ENCODE results near the gene KIF5B. TPM values are rescaled to one million over a fixed set of nuclear protein-coding genes. Genes with fewer than 3 reads are reported as not detected.
"Not testable (repeated sequence)": the region's sequence is repeated elsewhere in the genome, so short reads cannot be mapped to it uniquely, and the experiment has no call there.

Gene KIF5B
- polyA plus RNA-seq, 1 experiment = 28.8 TPM

DNA sequence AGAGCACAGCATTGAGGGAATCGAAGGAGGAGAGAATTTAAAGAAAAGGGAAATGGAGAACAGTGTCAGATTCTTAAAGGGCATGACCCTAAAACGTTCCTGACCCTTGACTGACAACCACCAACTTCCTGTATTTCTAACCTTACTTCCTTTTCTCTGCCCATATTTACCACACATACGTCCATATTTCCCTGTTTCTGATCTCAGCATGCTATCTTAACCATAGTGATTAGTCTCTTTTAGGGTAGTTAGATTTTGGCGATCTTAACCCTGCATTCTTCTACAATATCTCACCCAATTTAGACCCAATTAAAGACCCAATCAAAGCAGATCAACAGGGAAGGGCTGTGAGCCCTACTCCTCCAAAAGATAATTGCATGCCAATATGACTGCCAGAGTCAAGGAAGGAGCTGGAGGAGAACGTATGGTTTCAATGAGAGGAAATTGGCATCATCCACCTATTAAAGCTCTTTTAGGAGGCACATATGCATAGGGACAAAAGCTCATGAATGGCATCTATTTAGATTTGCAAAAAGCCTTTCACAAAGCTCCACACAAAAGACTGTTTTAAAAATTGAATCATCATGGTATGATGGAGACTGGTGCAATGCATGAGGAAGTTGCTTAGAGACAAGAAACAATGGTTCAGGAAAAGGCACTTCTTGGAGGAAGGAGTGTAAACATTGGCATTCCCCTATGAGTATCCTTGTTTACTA lies 78.6 kb downstream of the KIF5B start:
- TF ChIP-seq, protein P1, sequence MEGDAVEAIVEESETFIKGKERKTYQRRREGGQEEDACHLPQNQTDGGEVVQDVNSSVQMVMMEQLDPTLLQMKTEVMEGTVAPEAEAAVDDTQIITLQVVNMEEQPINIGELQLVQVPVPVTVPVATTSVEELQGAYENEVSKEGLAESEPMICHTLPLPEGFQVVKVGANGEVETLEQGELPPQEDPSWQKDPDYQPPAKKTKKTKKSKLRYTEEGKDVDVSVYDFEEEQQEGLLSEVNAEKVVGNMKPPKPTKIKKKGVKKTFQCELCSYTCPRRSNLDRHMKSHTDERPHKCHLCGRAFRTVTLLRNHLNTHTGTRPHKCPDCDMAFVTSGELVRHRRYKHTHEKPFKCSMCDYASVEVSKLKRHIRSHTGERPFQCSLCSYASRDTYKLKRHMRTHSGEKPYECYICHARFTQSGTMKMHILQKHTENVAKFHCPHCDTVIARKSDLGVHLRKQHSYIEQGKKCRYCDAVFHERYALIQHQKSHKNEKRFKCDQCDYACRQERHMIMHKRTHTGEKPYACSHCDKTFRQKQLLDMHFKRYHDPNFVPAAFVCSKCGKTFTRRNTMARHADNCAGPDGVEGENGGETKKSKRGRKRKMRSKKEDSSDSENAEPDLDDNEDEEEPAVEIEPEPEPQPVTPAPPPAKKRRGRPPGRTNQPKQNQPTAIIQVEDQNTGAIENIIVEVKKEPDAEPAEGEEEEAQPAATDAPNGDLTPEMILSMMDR (IDR thresholded peaks at IDR 0.05; ENCODE audit: insufficient read depth, low read depth, low read length) = no peak
- CTCF ChIA-PET = no interaction called here

GRCh38 chr10:31975157-31975765 lies 81.0 kb downstream of the KIF5B start:
- ChIA-PET CTCF (interaction anchor here (0.6 kb wide), 1 partner anchor 202 kb away, joined by 3 read pairs; no protein-coding TSS in a partner anchor), POLR2A (no interaction called here)
- Histone ChIP-seq H3K36me3 (ENCODE audit: control insufficient read depth, insufficient read depth, low read length) (no peaks in the 10 kb centered on the region), H3K4me3 (ENCODE audit: low read depth, low read length) (no peak overlapping the region), H3K27me3 (ENCODE audit: control insufficient read depth, insufficient read depth, low read length) (no peaks in the 10 kb centered on the region)
- DNase-seq (ENCODE audit: low read depth) = no peak
- TF ChIP-seq, protein P1 (IDR thresholded peaks at IDR 0.05; ENCODE audit: insufficient read depth, low read depth, low read length) = no peak

More for the DNA sequence above, 78.6 kb downstream of the KIF5B start:
- DNase-seq (ENCODE audit: low read depth) = no peak
- no peak overlapping the region for H3K4me3 ChIP-seq (ENCODE audit: low read depth, low read length)
- no peaks in the 10 kb centered on the region for H3K27me3 ChIP-seq (ENCODE audit: control insufficient read depth, insufficient read depth, low read length)
- POLR2A ChIA-PET = interaction anchor here (0.6 kb wide), 1 partner anchor 23 kb away, joined by 7 read pairs; no protein-coding TSS in a partner anchor
- H3K36me3 ChIP-seq (ENCODE audit: control insufficient read depth, insufficient read depth, low read length) = no peaks in the 10 kb centered on the region

DNA sequence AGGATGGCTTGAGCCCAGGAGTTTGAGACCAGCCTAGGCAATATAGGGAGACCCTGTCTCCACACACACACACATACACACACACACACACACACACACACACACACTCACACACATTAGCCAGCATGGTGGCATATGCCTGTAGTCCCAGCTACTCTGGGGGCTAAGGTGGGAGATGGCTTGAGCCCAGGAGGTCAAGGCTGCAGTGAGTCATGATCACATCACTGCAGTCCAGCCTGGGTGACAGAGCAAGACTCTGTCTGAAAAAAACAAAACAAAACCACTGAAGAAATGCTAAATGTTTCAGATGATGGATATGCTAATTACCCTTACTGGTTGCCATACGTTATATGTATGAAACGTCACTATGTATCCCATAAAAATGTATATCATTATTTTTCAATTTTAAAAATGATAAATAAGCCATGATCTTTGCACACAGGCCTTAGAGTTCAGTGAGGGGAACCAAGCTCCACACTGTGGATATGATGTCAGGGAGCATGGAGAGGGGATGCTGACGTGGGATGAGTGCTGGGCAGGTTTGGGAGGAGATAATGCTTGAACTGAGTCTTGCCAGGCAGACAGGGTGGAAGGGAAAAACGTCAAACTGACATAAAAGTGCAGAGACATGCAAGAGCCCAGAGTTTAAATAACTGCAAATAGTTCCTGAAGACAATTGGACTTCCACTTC lies 81.6 kb downstream of the KIF5B start:
- TF ChIP-seq, protein P1 (IDR thresholded peaks at IDR 0.05; ENCODE audit: insufficient read depth, low read depth, low read length) = no peak
- H3K27me3 ChIP-seq (ENCODE audit: control insufficient read depth, insufficient read depth, low read length) = no peaks in the 10 kb centered on the region
- POLR2A ChIA-PET = no interaction called here
- H3K4me3 ChIP-seq (ENCODE audit: low read depth, low read length) = no peak overlapping the region
- CTCF ChIA-PET = interaction anchor here (0.6 to 1.1 kb wide), 4 partner anchors 10 to 201 kb away, joined by 3 to 5 read pairs (median 4); no protein-coding TSS in a partner anchor
- no peaks in the 10 kb centered on the region for H3K36me3 ChIP-seq (ENCODE audit: control insufficient read depth, insufficient read depth, low read length)
- no peak for DNase-seq (ENCODE audit: low read depth)

DNA sequence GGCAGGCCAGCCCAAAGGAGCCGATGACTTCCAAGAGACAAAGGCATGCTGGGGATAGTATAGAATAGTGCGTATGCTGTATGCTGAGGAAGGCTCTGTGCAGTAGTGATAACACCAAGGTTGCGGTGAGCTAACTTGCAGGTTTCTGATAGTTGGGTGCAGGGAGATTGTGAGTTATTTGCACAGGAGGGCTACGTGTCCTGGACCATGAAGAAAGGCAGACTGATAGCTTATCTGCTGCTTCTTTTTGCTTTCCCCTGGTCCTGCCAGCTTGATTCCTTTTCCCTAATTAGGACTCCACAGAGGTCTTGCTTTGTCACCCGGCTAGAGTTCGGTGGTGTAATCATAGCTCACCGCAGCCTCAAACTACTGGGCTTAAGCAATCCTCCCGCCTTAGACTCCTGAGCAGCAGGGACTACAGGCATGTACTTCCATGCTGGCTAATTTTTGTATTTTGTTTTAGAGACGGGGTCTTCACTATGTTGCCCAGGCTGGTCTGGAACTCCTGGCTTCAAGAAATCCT lies 83.6 kb downstream of the KIF5B start:
- Histone ChIP-seq H3K36me3 (ENCODE audit: control insufficient read depth, insufficient read depth, low read length) (no peaks in the 10 kb centered on the region), H3K27me3 (ENCODE audit: control insufficient read depth, insufficient read depth, low read length) (no peaks in the 10 kb centered on the region), H3K4me3 (ENCODE audit: low read depth, low read length) (no peak overlapping the region)
- ChIA-PET CTCF (interaction anchor here (0.6 to 0.8 kb wide), 2 partner anchors 10 to 13 kb away, joined by 3 read pairs; no protein-coding TSS in a partner anchor), POLR2A (no interaction called here)
- TF ChIP-seq, protein P1 (IDR thresholded peaks at IDR 0.05; ENCODE audit: insufficient read depth, low read depth, low read length) = no peak
- no peak for DNase-seq (ENCODE audit: low read depth)

GRCh38 chr10:31969847-31970246 lies 86.4 kb downstream of the KIF5B start:
- CTCF ChIA-PET; POLR2A ChIA-PET; DNase-seq (ENCODE audit: low read depth): not testable (repeated sequence)

More at GRCh38 chr10:31969847-31970246, 86.4 kb downstream of the KIF5B start:
- not testable (repeated sequence) for H3K36me3 ChIP-seq (ENCODE audit: control insufficient read depth, insufficient read depth, low read length); H3K4me3 ChIP-seq (ENCODE audit: low read depth, low read length); H3K27me3 ChIP-seq (ENCODE audit: control insufficient read depth, insufficient read depth, low read length)
